Esophagus muscularis mucosa (tissue), 4 donors: ENCODE data around the gene XYLT1. TPM values are rescaled to one million over a fixed set of nuclear protein-coding genes. Genes with fewer than 3 reads are reported as not detected.

Experiments
- DNase-seq: peaks from one replicate; pipeline ENCODE4 v3.0.0-alpha.2; 2017; ENCODE audit errors: extremely low spot score
- H3K27ac ChIP-seq, 4 donors: fragments of 200-600 bp; sonication (generic); replicated peaks in 1 of 4; 1 replicate in 3 of 4; 2 replicates in 1 of 4; pipeline ENCODE4 v1.5.1; 2016 to 2019; ENCODE audit warnings: mild to moderate bottlenecking in 1 of 4
- H3K27me3 ChIP-seq, 4 donors: fragments of 200-600 bp; sonication (generic); one replicate each; pipeline versions ENCODE4 v1.5.1 to v1.6.0; 2016 to 2019
- H3K36me3 ChIP-seq, 4 donors: fragments of 200-600 bp; sonication (generic); one replicate each; pipeline ENCODE4 v1.5.1; 2016 to 2019
- H3K4me1 ChIP-seq, 4 donors: fragments of 200-600 bp; sonication (generic); one replicate each; pipeline ENCODE4 v1.5.1; 2016 to 2019
- H3K4me3 ChIP-seq, 4 donors: fragments of 200-600 bp; sonication (generic); 1 replicate in 2 of 4; 2 replicates in 2 of 4; pipeline ENCODE4 v1.5.1; 2016 to 2019; ENCODE audit warnings: mild to moderate bottlenecking in 4 of 4, moderate library complexity in 1 of 4
- H3K9me3 ChIP-seq, 4 donors: fragments of 200-600 bp; sonication (generic); 1 replicate in 3 of 4; 2 replicates in 1 of 4; pipeline ENCODE4 v1.5.1; 2016 to 2019
- EP300 ChIP-seq: sonication (generic); formaldehyde crosslinking; IDR thresholded peaks from one replicate; pipeline ENCODE4 v1.6.1; 2017; ENCODE audit warnings: antibody characterized with exemption
- POLR2A ChIP-seq: fragments of 450-650 bp; IDR thresholded peaks from one replicate; pipeline ENCODE4 v1.6.1; 2017; ENCODE audit warnings: antibody characterized with exemption, moderate library complexity, mild to moderate bottlenecking, low read depth
- POLR2AphosphoS5 ChIP-seq, 2 donors: sonication (generic); formaldehyde crosslinking; IDR thresholded peaks; one replicate each; pipeline ENCODE4 v1.6.1; 2017; ENCODE audit warnings: antibody characterized with exemption in 2 of 2
- WGBS: methylation state at CpG from one replicate; pipeline ENCODE4 v1.1.5; 2018; 5-methylcytosine and 5-hydroxymethylcytosine counted together
- intact Hi-C: fragments of 100-400 bp; cut with DNase I; formaldehyde crosslinking; loops from one replicate; pipeline ENCODE4 v1.15.1; 2023
- total RNA-seq, 4 donors: library from RNA; depleted of rRNA; stranded (reverse); fragments of >200 nt; gene quantifications; one replicate each; pipeline versions ENCODE4 v1.1.0 to v1.2.1, GENCODE V29; 2016
- TF ChIP-seq, protein P1 (sequence below), 3 experiments: fragments of 200-600 bp in 2 of 3; fragments of 450-650 bp in 1 of 3; sonication (generic) in 2 of 3; IDR thresholded peaks; one replicate each; pipeline ENCODE4 v1.5.1; 2017 to 2019; ENCODE audit warnings: antibody characterized with exemption in 3 of 3, mild to moderate bottlenecking in 2 of 3, moderate library complexity in 1 of 3

XYLT1 gene
- total RNA-seq, 4 donors from 2014 or later = 25.2 to 57.1 (median 33.5) TPM

DNA sequence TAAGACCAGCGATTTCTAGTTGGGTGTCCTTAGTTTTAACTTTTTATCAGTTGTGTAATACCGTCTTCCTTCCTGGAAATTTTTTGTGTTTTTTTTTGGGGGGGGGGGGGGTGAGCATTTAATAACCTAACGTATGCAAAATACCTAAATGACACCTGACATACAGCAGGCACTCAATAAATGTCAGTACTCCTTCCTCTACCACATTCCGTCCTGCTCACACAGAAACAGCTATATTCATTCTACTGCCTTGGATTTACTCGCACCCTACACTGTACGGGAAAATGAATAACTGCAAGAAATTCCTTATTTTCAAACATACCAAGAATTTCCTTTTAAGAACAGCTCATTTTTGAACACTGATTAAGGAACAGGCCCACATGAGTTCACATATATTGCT is 5.3 kb downstream of the XYLT1 start:
- Histone ChIP-seq H3K9me3 (no peaks in the 10 kb centered on the region), H3K4me3 (no peak overlapping the region), H3K27ac (peak overlapping the region in 2 of 4 donors; percentile 89 to 92), H3K36me3 (no peaks in the 10 kb centered on the region), H3K4me1 (peaks cover 22 to 63% (median 56%) of the 10 kb centered on the region in 4 donors), H3K27me3 (peaks cover 0 to 3% (median 0%) of the 10 kb centered on the region in 4 donors)
- TF ChIP-seq, protein P1, sequence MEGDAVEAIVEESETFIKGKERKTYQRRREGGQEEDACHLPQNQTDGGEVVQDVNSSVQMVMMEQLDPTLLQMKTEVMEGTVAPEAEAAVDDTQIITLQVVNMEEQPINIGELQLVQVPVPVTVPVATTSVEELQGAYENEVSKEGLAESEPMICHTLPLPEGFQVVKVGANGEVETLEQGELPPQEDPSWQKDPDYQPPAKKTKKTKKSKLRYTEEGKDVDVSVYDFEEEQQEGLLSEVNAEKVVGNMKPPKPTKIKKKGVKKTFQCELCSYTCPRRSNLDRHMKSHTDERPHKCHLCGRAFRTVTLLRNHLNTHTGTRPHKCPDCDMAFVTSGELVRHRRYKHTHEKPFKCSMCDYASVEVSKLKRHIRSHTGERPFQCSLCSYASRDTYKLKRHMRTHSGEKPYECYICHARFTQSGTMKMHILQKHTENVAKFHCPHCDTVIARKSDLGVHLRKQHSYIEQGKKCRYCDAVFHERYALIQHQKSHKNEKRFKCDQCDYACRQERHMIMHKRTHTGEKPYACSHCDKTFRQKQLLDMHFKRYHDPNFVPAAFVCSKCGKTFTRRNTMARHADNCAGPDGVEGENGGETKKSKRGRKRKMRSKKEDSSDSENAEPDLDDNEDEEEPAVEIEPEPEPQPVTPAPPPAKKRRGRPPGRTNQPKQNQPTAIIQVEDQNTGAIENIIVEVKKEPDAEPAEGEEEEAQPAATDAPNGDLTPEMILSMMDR (IDR thresholded peaks at IDR 0.05) = no peak
- TF ChIP-seq POLR2A = no peak
- TF ChIP-seq EP300 = no peak
- TF ChIP-seq POLR2AphosphoS5 (IDR thresholded peaks at IDR 0.05) = no peak
- intact Hi-C loops = loop anchor here (5.0 kb wide), 5 partner anchors 48 to 248 kb away; no protein-coding TSS in a partner anchor
- no peak for DNase-seq
- 87% methylated on average over 6 of the region's 6 CpGs for WGBS

DNA sequence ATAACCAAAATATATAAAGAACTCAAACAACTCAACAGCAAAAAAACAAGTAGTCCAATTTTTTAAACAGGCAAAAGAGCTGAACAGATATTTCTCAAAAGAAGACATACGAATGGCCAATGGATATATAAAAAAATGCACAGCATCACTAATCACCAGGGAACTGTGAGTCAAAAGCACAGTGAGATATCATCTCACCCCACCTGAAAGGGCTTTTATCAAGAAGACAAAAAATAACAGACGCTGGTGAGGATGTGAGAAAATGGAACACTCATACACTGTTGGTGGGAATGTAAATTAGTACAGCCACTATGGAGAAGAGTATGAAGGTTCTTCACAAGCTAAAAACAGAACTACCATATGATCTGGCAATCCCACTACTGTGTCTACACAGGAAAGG is 7.4 kb downstream of the XYLT1 start:
- WGBS = 84% methylated on average over 2 of the region's 2 CpGs
- Histone ChIP-seq H3K27ac (no peak overlapping the region), H3K27me3 (no peaks in the 10 kb centered on the region), H3K4me3 (no peak overlapping the region), H3K4me1 (peaks cover 15 to 58% (median 50%) of the 10 kb centered on the region in 4 donors), H3K36me3 (no peaks in the 10 kb centered on the region), H3K9me3 (no peaks in the 10 kb centered on the region)
- no peak for DNase-seq
- intact Hi-C loops = no loop called here
- TF ChIP-seq EP300 = no peak
- no peak for TF ChIP-seq POLR2AphosphoS5 (IDR thresholded peaks at IDR 0.05)
- TF ChIP-seq, protein P1 (IDR thresholded peaks at IDR 0.05) = no peak
- TF ChIP-seq POLR2A = no peak

DNA sequence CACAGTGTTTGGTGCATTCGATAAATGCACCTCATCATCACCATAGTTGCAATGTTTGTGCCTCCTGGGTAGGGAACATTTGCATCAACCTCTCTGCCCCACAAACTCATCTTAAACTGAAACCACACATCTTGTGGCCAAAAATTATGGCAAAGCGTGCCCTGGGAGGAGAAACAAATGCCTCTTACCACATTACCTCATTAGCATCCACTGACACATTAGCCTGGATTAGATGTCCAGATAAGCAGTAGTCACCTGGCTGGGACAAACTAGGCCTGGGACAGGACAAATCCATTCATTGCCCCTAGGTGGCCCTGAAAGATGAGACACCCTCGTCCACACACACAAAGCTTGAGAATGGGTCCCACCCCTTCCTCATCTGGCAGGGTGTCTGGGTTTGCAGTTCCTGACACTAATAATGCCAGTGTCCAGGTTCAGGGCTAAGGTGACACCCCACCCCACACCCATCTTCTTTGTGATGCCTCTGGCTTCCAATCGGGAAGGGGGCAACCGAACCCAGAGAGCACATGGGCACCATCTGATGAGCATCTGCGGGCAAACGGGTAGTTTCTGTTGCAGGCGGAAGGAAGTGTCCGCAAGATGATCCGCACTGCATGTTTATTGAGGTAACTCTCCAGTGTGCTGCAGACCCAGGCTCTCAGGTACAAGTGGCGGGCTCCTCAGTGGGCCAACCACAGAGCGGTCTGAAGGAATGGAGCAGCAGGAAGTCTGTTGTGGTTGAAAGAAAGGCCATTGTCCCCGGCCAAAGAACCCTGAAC is 8.6 kb downstream of the XYLT1 start:
- Histone ChIP-seq H3K27me3 (no peaks in the 10 kb centered on the region), H3K27ac (no peak overlapping the region), H3K4me3 (no peak overlapping the region), H3K4me1 (peaks cover 11 to 47% (median 38%) of the 10 kb centered on the region in 4 donors), H3K36me3 (no peaks in the 10 kb centered on the region), H3K9me3 (no peaks in the 10 kb centered on the region)
- no peak for DNase-seq
- 92% methylated on average over 12 of the region's 13 CpGs for WGBS
- TF ChIP-seq POLR2AphosphoS5 (IDR thresholded peaks at IDR 0.05) = no peak
- TF ChIP-seq, protein P1 (IDR thresholded peaks at IDR 0.05) = no peak
- no peak for TF ChIP-seq EP300
- TF ChIP-seq POLR2A = no peak
- intact Hi-C loops = no loop called here

DNA sequence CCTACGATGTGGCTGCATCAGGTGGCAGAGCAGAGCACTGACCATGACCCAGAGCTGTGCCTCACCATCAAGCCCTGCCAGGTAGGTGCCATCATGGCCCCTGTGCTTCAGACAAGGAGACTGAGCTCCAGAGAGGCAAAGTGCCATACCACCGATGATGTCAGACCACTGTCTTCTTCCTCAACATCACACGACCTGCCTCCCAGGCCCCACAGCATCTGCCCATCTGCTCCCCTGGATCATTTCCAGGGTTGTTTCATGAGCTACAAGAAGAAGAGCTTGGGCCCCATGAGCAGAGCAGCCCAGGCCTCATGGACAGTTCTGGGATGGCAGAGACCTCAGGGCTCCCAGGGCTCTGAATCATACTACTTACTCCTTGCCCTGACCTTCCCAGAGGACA is 9.9 kb downstream of the XYLT1 start:
- intact Hi-C loops = no loop called here

More for the DNA sequence above, 9.9 kb downstream of the XYLT1 start:
- Histone ChIP-seq H3K4me3 (no peak overlapping the region), H3K27ac (no peak overlapping the region), H3K4me1 (peaks cover 11 to 35% (median 27%) of the 10 kb centered on the region in 4 donors), H3K27me3 (no peaks in the 10 kb centered on the region), H3K36me3 (no peaks in the 10 kb centered on the region), H3K9me3 (no peaks in the 10 kb centered on the region)
- WGBS = 90% methylated on average over 2 of the region's 3 CpGs
- TF ChIP-seq EP300 (no peak), POLR2AphosphoS5 (IDR thresholded peaks at IDR 0.05) (no peak), POLR2A (no peak)
- TF ChIP-seq, protein P1 (IDR thresholded peaks at IDR 0.05) = no peak
- DNase-seq = no peak
